Measurements from ENCODE around the gene TENM4. TPM values are rescaled to one million over a fixed set of nuclear protein-coding genes. Genes with fewer than 3 reads are reported as not detected.
A peak's percentile ranks its signal among the peaks of the same experiment; 100 is the strongest.

Gene TENM4
- polyA plus RNA-seq, 1 of the 3 experiments (the other 2 are of a cell fraction): 16.7 TPM

- no peak overlapping the region for H3K4me2 ChIP-seq
- no peak overlapping the region for H3K4me3 ChIP-seq (ENCODE audit: low read depth in 2 of 2, low read length in 1 of 2)
- DNase-seq: no peak
- H3K27me3 ChIP-seq (ENCODE audit: insufficient read depth): no peaks in the 10 kb centered on the region
- no peak overlapping the region for H2AFZ ChIP-seq (ENCODE audit: low read depth)
- peaks cover 0 to 11% of the 10 kb centered on the region in 2 experiments; a peak in 1 of 4 replicates for H3K4me1 ChIP-seq (ENCODE audit: control insufficient read depth in 1 of 2, insufficient read depth in 2 of 2, low read depth in 1 of 2, low read length in 1 of 2)
- no peak overlapping the region for H3K27ac ChIP-seq (ENCODE audit: low read depth in 2 of 2, low read length in 1 of 2)
- H4K20me1 ChIP-seq (ENCODE audit: insufficient read depth): peaks cover 22% of the 10 kb centered on the region
- TF ChIP-seq NRF1 (IDR thresholded peaks at IDR 0.05; ENCODE audit: low read depth, low read length) (no peak), CHD2 (IDR thresholded peaks at IDR 0.05; ENCODE audit: low read length, partially characterized antibody) (no peak), TAF1 (IDR thresholded peaks at IDR 0.05; ENCODE audit: borderline replicate concordance, low read depth, low read length) (no peak), GATA2 (CRISPR knock-in tag; IDR thresholded peaks at IDR 0.05) (no peak)
- TF ChIP-seq, protein P1, sequence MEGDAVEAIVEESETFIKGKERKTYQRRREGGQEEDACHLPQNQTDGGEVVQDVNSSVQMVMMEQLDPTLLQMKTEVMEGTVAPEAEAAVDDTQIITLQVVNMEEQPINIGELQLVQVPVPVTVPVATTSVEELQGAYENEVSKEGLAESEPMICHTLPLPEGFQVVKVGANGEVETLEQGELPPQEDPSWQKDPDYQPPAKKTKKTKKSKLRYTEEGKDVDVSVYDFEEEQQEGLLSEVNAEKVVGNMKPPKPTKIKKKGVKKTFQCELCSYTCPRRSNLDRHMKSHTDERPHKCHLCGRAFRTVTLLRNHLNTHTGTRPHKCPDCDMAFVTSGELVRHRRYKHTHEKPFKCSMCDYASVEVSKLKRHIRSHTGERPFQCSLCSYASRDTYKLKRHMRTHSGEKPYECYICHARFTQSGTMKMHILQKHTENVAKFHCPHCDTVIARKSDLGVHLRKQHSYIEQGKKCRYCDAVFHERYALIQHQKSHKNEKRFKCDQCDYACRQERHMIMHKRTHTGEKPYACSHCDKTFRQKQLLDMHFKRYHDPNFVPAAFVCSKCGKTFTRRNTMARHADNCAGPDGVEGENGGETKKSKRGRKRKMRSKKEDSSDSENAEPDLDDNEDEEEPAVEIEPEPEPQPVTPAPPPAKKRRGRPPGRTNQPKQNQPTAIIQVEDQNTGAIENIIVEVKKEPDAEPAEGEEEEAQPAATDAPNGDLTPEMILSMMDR (IDR thresholded peaks at IDR 0.05): no peak
- 0 out of 2 replicates have a peak, but pooled peaks cover 2% of the 10 kb centered on the region for H3K79me2 ChIP-seq (ENCODE audit: insufficient read depth)
- no peak overlapping the region for H3K9ac ChIP-seq
- no peaks in the 10 kb centered on the region for H3F3A ChIP-seq (replicated peaks; ENCODE audit: insufficient read depth)
- no peaks in the 10 kb centered on the region for H3K9me3 ChIP-seq
- WGBS (ENCODE audit: low lambda C conversion rate): 86% methylated on average over 5 of the region's 6 CpGs
- ChIA-PET CTCF (no interaction called here), POLR2A (no interaction called here)
- H3K36me3 ChIP-seq (replicated peaks in 1 of 2; ENCODE audit: control insufficient read depth in 1 of 2, insufficient read depth in 2 of 2, low read length in 1 of 2): no peaks in the 10 kb centered on the region
- H3K9me2 ChIP-seq: no peaks in the 10 kb centered on the region
Measured at GRCh38 chr11:79336797-79337517, 103.9 kb downstream of the TENM4 start.

DNA sequence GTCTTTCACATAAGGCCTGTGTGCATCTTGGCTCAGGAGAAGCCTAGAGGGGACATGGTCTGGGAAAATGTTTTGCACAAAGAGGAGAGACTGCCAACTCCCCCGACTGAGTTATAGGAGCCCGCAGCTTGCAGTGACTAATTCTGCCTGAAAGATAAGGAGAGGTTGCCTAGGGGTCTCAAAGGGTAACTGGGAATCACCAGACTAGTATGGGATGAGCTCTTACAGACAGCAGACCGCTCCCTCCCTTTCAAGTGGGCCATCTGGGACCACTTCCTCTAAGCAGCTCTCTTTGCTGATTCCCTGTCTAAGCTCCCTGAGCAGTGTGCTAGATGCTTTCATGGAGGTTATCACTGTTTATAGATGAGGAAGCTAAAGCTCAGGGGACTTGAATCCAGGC, 105.1 kb downstream of the TENM4 start:
- H3K9ac ChIP-seq: no peak overlapping the region
- no peak overlapping the region for H3K4me2 ChIP-seq
- H3K36me3 ChIP-seq (replicated peaks in 1 of 2; ENCODE audit: control insufficient read depth in 1 of 2, insufficient read depth in 2 of 2, low read length in 1 of 2): no peaks in the 10 kb centered on the region
- no peak overlapping the region for H2AFZ ChIP-seq (ENCODE audit: low read depth)
- no peaks in the 10 kb centered on the region for H3K27me3 ChIP-seq (ENCODE audit: insufficient read depth)
- 0 out of 2 replicates have a peak, but pooled peaks cover 2% of the 10 kb centered on the region for H3K79me2 ChIP-seq (ENCODE audit: insufficient read depth)
- CTCF ChIA-PET: no interaction called here
- no peak overlapping the region for H3K4me3 ChIP-seq (ENCODE audit: low read depth in 2 of 2, low read length in 1 of 2)
- H3K9me2 ChIP-seq: no peaks in the 10 kb centered on the region
- H4K20me1 ChIP-seq (ENCODE audit: insufficient read depth): peaks cover 22% of the 10 kb centered on the region
- POLR2A ChIA-PET: no interaction called here
- peaks cover 0 to 23% of the 10 kb centered on the region in 2 experiments; a peak in 2 of 4 replicates for H3K4me1 ChIP-seq (ENCODE audit: control insufficient read depth in 1 of 2, insufficient read depth in 2 of 2, low read depth in 1 of 2, low read length in 1 of 2)
- DNase-seq: peak; percentile 38
- no peaks in the 10 kb centered on the region for H3F3A ChIP-seq (replicated peaks; ENCODE audit: insufficient read depth)
- no peak overlapping the region for H3K27ac ChIP-seq (ENCODE audit: low read depth in 2 of 2, low read length in 1 of 2)
- no peaks in the 10 kb centered on the region for H3K9me3 ChIP-seq
- 66% methylated on average over 2 of the region's 3 CpGs for WGBS (ENCODE audit: low lambda C conversion rate)
- no peak for TF ChIP-seq MEF2A (IDR thresholded peaks at IDR 0.05; ENCODE audit: borderline replicate concordance, low read depth)
- no peak for TF ChIP-seq ELF1 (IDR thresholded peaks at IDR 0.05)
- TF ChIP-seq, protein P2, sequence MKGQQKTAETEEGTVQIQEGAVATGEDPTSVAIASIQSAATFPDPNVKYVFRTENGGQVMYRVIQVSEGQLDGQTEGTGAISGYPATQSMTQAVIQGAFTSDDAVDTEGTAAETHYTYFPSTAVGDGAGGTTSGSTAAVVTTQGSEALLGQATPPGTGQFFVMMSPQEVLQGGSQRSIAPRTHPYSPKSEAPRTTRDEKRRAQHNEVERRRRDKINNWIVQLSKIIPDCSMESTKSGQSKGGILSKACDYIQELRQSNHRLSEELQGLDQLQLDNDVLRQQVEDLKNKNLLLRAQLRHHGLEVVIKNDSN (IDR thresholded peaks at IDR 0.05; ENCODE audit: borderline replicate concordance, low read depth): no peak
- TF ChIP-seq RFX5 (IDR thresholded peaks at IDR 0.05; ENCODE audit: low read length): no peak
- no peak for TF ChIP-seq SMC3 (IDR thresholded peaks at IDR 0.05; ENCODE audit: low read depth, low read length)
- TF ChIP-seq GABPA (IDR thresholded peaks at IDR 0.05; ENCODE audit: low read depth): no peak
- TF ChIP-seq SIN3A (IDR thresholded peaks at IDR 0.05; ENCODE audit: borderline replicate concordance, low read depth, low read length): no peak
- TF ChIP-seq TCF12 (IDR thresholded peaks at IDR 0.05): no peak
- no peak for TF ChIP-seq TAF1 (IDR thresholded peaks at IDR 0.05; ENCODE audit: borderline replicate concordance, low read depth, low read length)
- no peak for TF ChIP-seq FOXM1 (IDR thresholded peaks at IDR 0.05; ENCODE audit: low read depth)
- no peak for TF ChIP-seq FOXJ3 (CRISPR knock-in tag; IDR thresholded peaks at IDR 0.05)
- no peak for TF ChIP-seq JUND (IDR thresholded peaks at IDR 0.05)
- TF ChIP-seq NFIC (IDR thresholded peaks at IDR 0.05; ENCODE audit: borderline replicate concordance): no peak
- TF ChIP-seq, protein P3, sequence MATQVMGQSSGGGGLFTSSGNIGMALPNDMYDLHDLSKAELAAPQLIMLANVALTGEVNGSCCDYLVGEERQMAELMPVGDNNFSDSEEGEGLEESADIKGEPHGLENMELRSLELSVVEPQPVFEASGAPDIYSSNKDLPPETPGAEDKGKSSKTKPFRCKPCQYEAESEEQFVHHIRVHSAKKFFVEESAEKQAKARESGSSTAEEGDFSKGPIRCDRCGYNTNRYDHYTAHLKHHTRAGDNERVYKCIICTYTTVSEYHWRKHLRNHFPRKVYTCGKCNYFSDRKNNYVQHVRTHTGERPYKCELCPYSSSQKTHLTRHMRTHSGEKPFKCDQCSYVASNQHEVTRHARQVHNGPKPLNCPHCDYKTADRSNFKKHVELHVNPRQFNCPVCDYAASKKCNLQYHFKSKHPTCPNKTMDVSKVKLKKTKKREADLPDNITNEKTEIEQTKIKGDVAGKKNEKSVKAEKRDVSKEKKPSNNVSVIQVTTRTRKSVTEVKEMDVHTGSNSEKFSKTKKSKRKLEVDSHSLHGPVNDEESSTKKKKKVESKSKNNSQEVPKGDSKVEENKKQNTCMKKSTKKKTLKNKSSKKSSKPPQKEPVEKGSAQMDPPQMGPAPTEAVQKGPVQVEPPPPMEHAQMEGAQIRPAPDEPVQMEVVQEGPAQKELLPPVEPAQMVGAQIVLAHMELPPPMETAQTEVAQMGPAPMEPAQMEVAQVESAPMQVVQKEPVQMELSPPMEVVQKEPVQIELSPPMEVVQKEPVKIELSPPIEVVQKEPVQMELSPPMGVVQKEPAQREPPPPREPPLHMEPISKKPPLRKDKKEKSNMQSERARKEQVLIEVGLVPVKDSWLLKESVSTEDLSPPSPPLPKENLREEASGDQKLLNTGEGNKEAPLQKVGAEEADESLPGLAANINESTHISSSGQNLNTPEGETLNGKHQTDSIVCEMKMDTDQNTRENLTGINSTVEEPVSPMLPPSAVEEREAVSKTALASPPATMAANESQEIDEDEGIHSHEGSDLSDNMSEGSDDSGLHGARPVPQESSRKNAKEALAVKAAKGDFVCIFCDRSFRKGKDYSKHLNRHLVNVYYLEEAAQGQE (IDR thresholded peaks at IDR 0.05; ENCODE audit: low read depth, low read length): no peak
- no peak for TF ChIP-seq MXI1 (IDR thresholded peaks at IDR 0.05; ENCODE audit: low read depth, low read length)
- TF ChIP-seq, protein P4, sequence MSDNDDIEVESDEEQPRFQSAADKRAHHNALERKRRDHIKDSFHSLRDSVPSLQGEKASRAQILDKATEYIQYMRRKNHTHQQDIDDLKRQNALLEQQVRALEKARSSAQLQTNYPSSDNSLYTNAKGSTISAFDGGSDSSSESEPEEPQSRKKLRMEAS (IDR thresholded peaks at IDR 0.05; ENCODE audit: low read depth): no peak
- TF ChIP-seq NRF1 (IDR thresholded peaks at IDR 0.05; ENCODE audit: low read depth, low read length): no peak

All from SK-N-SH (cell line).